ENCODE measurements around the gene FOXJ1.

- no peak for TF ChIP-seq POLR2AphosphoS5 (IDR thresholded peaks at IDR 0.05; ENCODE audit: low read depth, low read length)
- TF ChIP-seq TAF1 (IDR thresholded peaks at IDR 0.05; ENCODE audit: low read depth, low read length), result no peak
- TF ChIP-seq POLR2A (IDR thresholded peaks at IDR 0.05; ENCODE audit: low read depth, low read length), result no peak
- TF ChIP-seq POU2F2 (IDR thresholded peaks at IDR 0.05; ENCODE audit: low read depth, low read length), result no peak
- TF ChIP-seq SPI1 (IDR thresholded peaks at IDR 0.05; ENCODE audit: low read depth, low read length), result no peak
These were observed 11.5 kb upstream of the FOXJ1 start for GRCh38 chr17:76152591-76152990.
